Measurements from ENCODE around the gene TRIM8.

- TF ChIP-seq, protein P1, sequence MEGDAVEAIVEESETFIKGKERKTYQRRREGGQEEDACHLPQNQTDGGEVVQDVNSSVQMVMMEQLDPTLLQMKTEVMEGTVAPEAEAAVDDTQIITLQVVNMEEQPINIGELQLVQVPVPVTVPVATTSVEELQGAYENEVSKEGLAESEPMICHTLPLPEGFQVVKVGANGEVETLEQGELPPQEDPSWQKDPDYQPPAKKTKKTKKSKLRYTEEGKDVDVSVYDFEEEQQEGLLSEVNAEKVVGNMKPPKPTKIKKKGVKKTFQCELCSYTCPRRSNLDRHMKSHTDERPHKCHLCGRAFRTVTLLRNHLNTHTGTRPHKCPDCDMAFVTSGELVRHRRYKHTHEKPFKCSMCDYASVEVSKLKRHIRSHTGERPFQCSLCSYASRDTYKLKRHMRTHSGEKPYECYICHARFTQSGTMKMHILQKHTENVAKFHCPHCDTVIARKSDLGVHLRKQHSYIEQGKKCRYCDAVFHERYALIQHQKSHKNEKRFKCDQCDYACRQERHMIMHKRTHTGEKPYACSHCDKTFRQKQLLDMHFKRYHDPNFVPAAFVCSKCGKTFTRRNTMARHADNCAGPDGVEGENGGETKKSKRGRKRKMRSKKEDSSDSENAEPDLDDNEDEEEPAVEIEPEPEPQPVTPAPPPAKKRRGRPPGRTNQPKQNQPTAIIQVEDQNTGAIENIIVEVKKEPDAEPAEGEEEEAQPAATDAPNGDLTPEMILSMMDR (IDR thresholded peaks at IDR 0.05): no peak
- TF ChIP-seq POLR2A (IDR thresholded peaks at IDR 0.05): no peak
These were observed 33.8 kb downstream of the TRIM8 start for GRCh38 chr10:102678068-102678400.
